ENCODE measurements around the gene C16orf95.

Gene C16orf95

GRCh38 chr16:87351320-87351698, 34.1 kb upstream of the C16orf95 start:
- TF ChIP-seq GATA2 (IDR thresholded peaks at IDR 0.05; ENCODE audit: low read depth, low read length) (peak; percentile 47), GATA3 (IDR thresholded peaks at IDR 0.05; ENCODE audit: low read depth, low read length) (no peak)

GRCh38 chr16:87350681-87351319, 33.6 kb upstream of the C16orf95 start:
- TF ChIP-seq GATA2 (IDR thresholded peaks at IDR 0.05; ENCODE audit: low read depth, low read length) (no peak), GATA3 (IDR thresholded peaks at IDR 0.05; ENCODE audit: low read depth, low read length) (no peak)

GRCh38 chr16:87350031-87350430, 32.8 kb upstream of the C16orf95 start:
- no peak for TF ChIP-seq GATA3 (IDR thresholded peaks at IDR 0.05; ENCODE audit: low read depth, low read length)
- no peak for TF ChIP-seq GATA2 (IDR thresholded peaks at IDR 0.05; ENCODE audit: low read depth, low read length)

GRCh38 chr16:87348616-87349157, 31.5 kb upstream of the C16orf95 start:
- TF ChIP-seq GATA2 (IDR thresholded peaks at IDR 0.05; ENCODE audit: low read depth, low read length) (no peak), GATA3 (IDR thresholded peaks at IDR 0.05; ENCODE audit: low read depth, low read length) (no peak)

- TF ChIP-seq GATA3 (IDR thresholded peaks at IDR 0.05; ENCODE audit: low read depth, low read length) (no peak), GATA2 (IDR thresholded peaks at IDR 0.05; ENCODE audit: low read depth, low read length) (no peak)
Measured at GRCh38 chr16:87347932-87348615, 30.9 kb upstream of the C16orf95 start.

DNA sequence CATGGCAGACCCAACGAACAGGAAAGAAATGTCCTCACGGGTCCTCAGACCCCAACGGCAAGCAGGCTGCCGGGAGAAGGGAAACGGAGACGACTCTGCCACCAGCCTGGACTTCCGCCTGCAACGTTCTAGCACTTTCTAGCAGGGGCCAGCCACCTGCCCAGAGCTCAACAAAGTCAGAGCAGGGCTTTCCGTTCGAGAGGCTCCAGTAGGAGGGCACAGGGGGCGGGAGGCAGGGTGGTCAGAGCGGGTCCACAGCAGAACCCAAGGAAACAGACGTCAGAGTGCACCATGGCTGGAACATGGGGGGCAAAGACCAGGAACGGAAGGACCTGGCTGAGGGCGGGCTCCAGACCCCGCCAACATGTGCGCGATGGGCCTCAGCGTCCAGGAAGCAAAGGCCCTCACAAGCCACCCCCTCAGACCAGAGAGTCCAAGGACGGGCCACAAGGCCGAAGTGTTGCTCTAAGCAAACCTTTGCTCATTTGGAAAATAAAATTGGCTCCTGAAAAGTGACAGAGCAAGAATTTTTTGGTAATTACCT, 29.4 kb upstream of the C16orf95 start:
- TF ChIP-seq GATA2 (IDR thresholded peaks at IDR 0.05; ENCODE audit: low read depth, low read length), result no peak
- TF ChIP-seq GATA3 (IDR thresholded peaks at IDR 0.05; ENCODE audit: low read depth, low read length), result no peak

DNA sequence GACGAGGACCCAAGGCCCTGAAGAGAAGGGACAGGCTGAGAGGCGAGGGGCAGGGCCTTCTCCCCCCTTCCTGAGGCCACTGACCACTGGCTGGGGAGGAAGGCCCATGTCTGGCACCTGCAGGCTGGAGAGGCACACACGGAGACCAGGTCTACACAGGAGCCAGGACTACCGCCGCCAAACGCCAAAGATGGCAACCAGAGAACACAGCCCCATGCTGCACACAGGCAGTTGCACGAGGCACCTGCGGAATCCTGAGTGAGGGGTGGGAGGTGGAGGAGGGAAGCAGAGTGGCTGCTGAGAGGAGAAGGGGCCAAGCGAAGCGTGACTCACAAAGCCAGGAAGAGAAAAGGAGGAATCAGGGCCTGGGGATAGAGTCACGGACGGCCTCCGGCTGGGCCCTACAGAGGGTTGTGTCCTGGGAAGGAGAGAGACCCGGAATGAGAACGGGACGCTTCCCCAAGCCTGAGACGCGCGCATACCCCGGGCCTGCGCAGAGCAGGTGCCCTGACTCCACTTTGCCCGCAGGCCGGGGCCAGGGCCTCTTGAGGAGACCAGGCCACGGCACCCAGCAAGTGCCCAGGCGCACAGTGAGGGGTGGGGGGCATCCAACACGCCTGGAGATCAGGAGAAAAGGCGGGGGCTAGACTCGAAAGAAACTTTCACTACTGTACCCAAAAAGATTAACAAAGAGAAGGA, 28.7 kb upstream of the C16orf95 start:
- TF ChIP-seq GATA3 (IDR thresholded peaks at IDR 0.05; ENCODE audit: low read depth, low read length) (no peak), GATA2 (IDR thresholded peaks at IDR 0.05; ENCODE audit: low read depth, low read length) (no peak)

- no peak for TF ChIP-seq GATA2 (IDR thresholded peaks at IDR 0.05; ENCODE audit: low read depth, low read length)
Measured at GRCh38 chr16:87344931-87345631, 27.9 kb upstream of the C16orf95 start.

- TF ChIP-seq GATA2 (IDR thresholded peaks at IDR 0.05; ENCODE audit: low read depth, low read length), result no peak
- TF ChIP-seq GATA3 (IDR thresholded peaks at IDR 0.05; ENCODE audit: low read depth, low read length), result no peak
Measured at GRCh38 chr16:87344165-87344930, 27.2 kb upstream of the C16orf95 start.

DNA sequence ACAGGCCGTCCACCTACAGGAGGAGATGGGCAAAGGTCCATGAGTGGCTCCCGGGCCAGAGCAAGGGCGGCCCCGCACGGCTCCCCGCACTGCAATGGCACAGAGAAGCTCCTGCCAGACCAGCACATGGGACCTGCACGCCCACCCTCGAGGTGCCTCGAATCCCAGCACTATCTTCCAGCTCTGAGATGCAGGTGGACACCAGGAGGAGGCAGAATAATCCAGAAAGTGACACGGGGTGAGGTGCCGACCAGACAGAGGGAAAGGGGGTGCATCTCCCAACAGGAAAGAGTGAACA, 26.5 kb upstream of the C16orf95 start:
- TF ChIP-seq GATA3 (IDR thresholded peaks at IDR 0.05; ENCODE audit: low read depth, low read length) (no peak), GATA2 (IDR thresholded peaks at IDR 0.05; ENCODE audit: low read depth, low read length) (no peak)

- no peak for TF ChIP-seq GATA3 (IDR thresholded peaks at IDR 0.05; ENCODE audit: low read depth, low read length)
- TF ChIP-seq GATA2 (IDR thresholded peaks at IDR 0.05; ENCODE audit: low read depth, low read length), result no peak
Measured at GRCh38 chr16:87342978-87343752, 26.0 kb upstream of the C16orf95 start.

- TF ChIP-seq GATA3 (IDR thresholded peaks at IDR 0.05; ENCODE audit: low read depth, low read length) (no peak), GATA2 (IDR thresholded peaks at IDR 0.05; ENCODE audit: low read depth, low read length) (no peak)
Measured at GRCh38 chr16:87342504-87342903, 25.3 kb upstream of the C16orf95 start.

DNA sequence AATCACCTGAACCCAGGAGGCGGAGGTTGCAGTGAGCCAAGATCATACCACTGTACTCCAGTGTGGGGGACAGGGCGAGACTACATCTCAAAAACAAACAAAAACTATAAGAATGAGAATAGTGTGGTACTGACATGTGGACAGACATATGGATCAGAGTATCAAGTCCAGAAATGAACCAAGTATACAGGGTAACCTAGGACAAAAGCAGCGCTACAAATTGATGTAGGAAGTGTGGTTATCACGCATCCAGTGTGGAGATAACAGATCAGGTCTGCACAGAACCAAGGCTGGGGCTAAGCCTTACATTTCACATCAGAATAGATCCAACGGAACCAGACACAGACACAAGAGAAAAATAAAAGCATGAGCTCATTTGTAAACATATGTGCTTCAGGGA, 23.0 kb upstream of the C16orf95 start:
- TF ChIP-seq GATA2 (IDR thresholded peaks at IDR 0.05; ENCODE audit: low read depth, low read length), result no peak
- TF ChIP-seq GATA3 (IDR thresholded peaks at IDR 0.05; ENCODE audit: low read depth, low read length), result no peak
